GM23248 (cell line): ENCODE results near the gene CDH4. TPM values are rescaled to one million over a fixed set of nuclear protein-coding genes. Genes with fewer than 3 reads are reported as not detected.

ENCODE experiments used
- DNase-seq: peaks from one replicate; pipeline ENCODE4 v3.0.0-alpha.2; 2015
- H2AFZ ChIP-seq: fragments of 200-600 bp; sonication (generic); 2 replicates; pipeline ENCODE4 v1.6.1; 2016; ENCODE audit warnings: antibody characterized with exemption
- H3F3A ChIP-seq: fragments of 200-600 bp; sonication (generic); 2 replicates; pipeline ENCODE4 v1.6.1; 2016; ENCODE audit warnings: mild to moderate bottlenecking, antibody characterized with exemption, mixed run types; ENCODE audit not compliant: insufficient read depth
- H3K27ac ChIP-seq: fragments of 200-600 bp; sonication (generic); 2 replicates; pipeline ENCODE4 v1.5.1; 2016; ENCODE audit warnings: mild to moderate bottlenecking
- H3K27me3 ChIP-seq: fragments of 200-600 bp; sonication (generic); replicated peaks from 2 replicates; pipeline ENCODE4 v1.6.1; 2016; ENCODE audit warnings: mild to moderate bottlenecking; ENCODE audit not compliant: insufficient read depth
- H3K36me3 ChIP-seq: fragments of 200-600 bp; sonication (generic); 2 replicates; pipeline ENCODE4 v1.6.1; 2016; ENCODE audit warnings: low read depth, mild to moderate bottlenecking
- H3K4me1 ChIP-seq: fragments of 200-600 bp; sonication (generic); 2 replicates; pipeline ENCODE4 v1.6.1; 2016; ENCODE audit warnings: mild to moderate bottlenecking; ENCODE audit not compliant: insufficient read depth
- H3K4me2 ChIP-seq: fragments of 200-600 bp; sonication (generic); one replicate; pipeline ENCODE4 v1.6.1; 2016; ENCODE audit warnings: mild to moderate bottlenecking; ENCODE audit not compliant: unreplicated experiment
- H3K4me3 ChIP-seq: fragments of 200-600 bp; sonication (generic); 2 replicates; pipeline ENCODE4 v1.5.1; 2016; ENCODE audit warnings: mild to moderate bottlenecking
- H3K79me2 ChIP-seq: fragments of 200-600 bp; sonication (generic); 2 replicates; pipeline ENCODE4 v1.6.1; 2016; ENCODE audit warnings: mild to moderate bottlenecking; ENCODE audit not compliant: insufficient read depth
- H3K9ac ChIP-seq: fragments of 200-600 bp; sonication (generic); 2 replicates; pipeline ENCODE4 v1.6.1; 2016; ENCODE audit warnings: mild to moderate bottlenecking
- H3K9me2 ChIP-seq: fragments of 200-600 bp; sonication (generic); 2 replicates; pipeline ENCODE4 v1.6.1; 2016; ENCODE audit warnings: mixed run types, mild to moderate bottlenecking, moderate library complexity; ENCODE audit not compliant: insufficient read depth
- H3K9me3 ChIP-seq: fragments of 200-600 bp; sonication (generic); one replicate; pipeline ENCODE4 v1.6.1; 2017; ENCODE audit warnings: low read depth
- H4K20me1 ChIP-seq: fragments of 200-600 bp; sonication (generic); 2 replicates; pipeline ENCODE4 v1.6.0; 2016; ENCODE audit not compliant: insufficient read depth
- EZH2 ChIP-seq: fragments of 200-600 bp; sonication (generic); IDR thresholded peaks from 2 replicates; pipeline ENCODE4 v1.6.1; 2018; ENCODE audit warnings: antibody characterized with exemption, mild to moderate bottlenecking; ENCODE audit not compliant: insufficient read depth, poor library complexity, severe bottlenecking
- EZH2phosphoT487 ChIP-seq: fragments of 200-600 bp; sonication (generic); IDR thresholded peaks from 2 replicates; pipeline ENCODE4 v1.6.1; 2018; ENCODE audit warnings: antibody characterized with exemption, moderate library complexity, mild to moderate bottlenecking, low read depth; ENCODE audit not compliant: insufficient read depth
- WGBS, 2 experiments: methylation state at CpG; one replicate each; pipeline ENCODE4 v1.1.6; 2015 to 2017; ENCODE audit warnings: low lambda C conversion rate in 2 of 2, low coverage in 1 of 2; ENCODE audit errors: missing lambda C conversion rate in 2 of 2; 5-methylcytosine and 5-hydroxymethylcytosine counted together
- in situ Hi-C: fragments of 300-500 bp; cut with MboI; formaldehyde crosslinking; loops from 2 replicates; pipeline ENCODE4 v1.15.0; 2020
- polyA plus RNA-seq: library from polyadenylated mRNA; unstranded; fragments of >200 nt; fragmentation: Nextera tagmentation; extraction: Ambion mirVana; gene quantifications from 2 replicates; pipeline ENCODE4 v1.2.1, GENCODE V29; 2016
- total RNA-seq: library from RNA; depleted of rRNA; stranded (reverse); fragments of >200 nt; shearing (Covaris generic); gene quantifications from 2 replicates; pipeline ENCODE4 v1.2.3, GENCODE V29; 2014

CDH4 gene
- total and polyA plus RNA-seq, 2 experiments from 2014 or later, result 1.1 to 3.9 TPM

DNA sequence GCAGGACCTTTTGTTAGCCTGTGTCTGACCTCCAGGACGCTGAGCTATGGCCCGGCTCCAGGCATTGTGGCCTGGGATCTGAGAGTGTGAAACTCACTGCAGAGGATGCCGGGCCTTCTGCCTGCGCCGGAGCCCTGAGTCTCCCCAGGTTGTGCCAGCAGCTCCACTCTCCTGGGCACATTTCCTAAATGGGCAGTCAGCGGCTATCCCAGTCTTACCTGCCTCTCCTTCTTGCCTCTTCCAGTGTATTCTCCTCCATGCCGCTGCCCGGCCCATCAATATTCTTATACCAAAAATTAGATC is 397.8 kb downstream of the CDH4 start:
- TF ChIP-seq EZH2 (no peak), EZH2phosphoT487 (no peak)
- Histone ChIP-seq H3K4me2 (no peak overlapping the region), H3K27me3 (no peaks in the 10 kb centered on the region), H3K4me1 (no peaks in the 10 kb centered on the region), H3F3A (no peaks in the 10 kb centered on the region), H3K4me3 (no peak overlapping the region), H3K36me3 (no peaks in the 10 kb centered on the region), H3K27ac (no peak overlapping the region), H3K9ac (no peak overlapping the region), H3K9me2 (no peaks in the 10 kb centered on the region), H3K9me3 (no peaks in the 10 kb centered on the region), H4K20me1 (no peaks in the 10 kb centered on the region), H2AFZ (no peak overlapping the region), H3K79me2 (no peaks in the 10 kb centered on the region)
- DNase-seq, result no peak
- in situ Hi-C loops, result no loop called here
- 42 to 51% methylated on average over 7 to 8 of the region's 8 CpGs for WGBS, 2 experiments

DNA sequence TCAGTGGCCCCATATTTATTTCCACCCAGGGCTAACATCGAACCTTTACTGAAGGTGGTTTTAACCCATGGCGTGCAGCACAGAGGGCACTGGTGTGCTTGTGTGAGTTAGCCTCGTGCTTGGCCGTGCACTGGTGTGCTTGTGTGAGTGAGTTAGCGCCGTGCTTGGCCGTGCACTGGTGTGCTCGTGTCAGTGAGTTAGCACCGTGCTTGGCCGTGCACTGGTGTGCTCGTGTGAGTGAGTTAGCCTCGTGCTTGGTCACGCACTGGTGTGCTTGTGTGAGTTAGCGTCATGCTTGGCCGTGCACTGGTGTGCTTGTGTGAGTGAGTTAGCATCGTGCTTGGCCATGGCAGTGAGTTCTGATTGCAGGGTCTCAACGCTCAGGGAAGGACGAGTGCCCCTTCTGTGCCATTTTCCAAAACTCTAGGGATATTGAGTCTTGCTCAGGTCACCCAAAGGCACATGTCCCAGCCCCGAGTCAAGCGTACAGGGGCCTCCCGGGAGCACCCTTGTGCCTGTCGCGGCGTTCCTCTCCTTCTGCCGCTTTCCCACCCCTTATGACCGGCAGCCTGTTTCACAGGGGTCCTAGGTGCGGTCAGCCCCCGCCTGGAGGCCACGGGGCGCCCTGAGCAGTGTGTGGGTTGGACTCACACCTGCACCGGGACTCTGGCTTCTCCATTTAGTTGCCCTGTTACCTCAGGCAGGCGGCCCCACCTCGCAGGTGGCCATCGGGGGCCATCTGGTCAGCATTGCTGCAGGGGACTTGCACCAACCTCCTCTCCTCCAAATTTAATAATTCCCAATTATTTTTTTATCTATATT is 399.1 kb downstream of the CDH4 start:
- no peaks in the 10 kb centered on the region for H3K4me1 ChIP-seq
- H3K4me2 ChIP-seq, result no peak overlapping the region
- no peaks in the 10 kb centered on the region for H3K79me2 ChIP-seq
- H3K27me3 ChIP-seq, result no peaks in the 10 kb centered on the region
- no peaks in the 10 kb centered on the region for H3F3A ChIP-seq
- no peak overlapping the region for H3K4me3 ChIP-seq
- H3K9me2 ChIP-seq, result no peaks in the 10 kb centered on the region
- no peak for DNase-seq
- no peak overlapping the region for H3K9ac ChIP-seq
- 59 to 61% methylated on average over 33 to 34 of the region's 34 CpGs for WGBS, 2 experiments
- no peak overlapping the region for H3K27ac ChIP-seq
- no peaks in the 10 kb centered on the region for H3K9me3 ChIP-seq
- no peaks in the 10 kb centered on the region for H4K20me1 ChIP-seq
- in situ Hi-C loops, result no loop called here
- no peak for TF ChIP-seq EZH2phosphoT487
- no peak for TF ChIP-seq EZH2
- no peak overlapping the region for H2AFZ ChIP-seq
- no peaks in the 10 kb centered on the region for H3K36me3 ChIP-seq

DNA sequence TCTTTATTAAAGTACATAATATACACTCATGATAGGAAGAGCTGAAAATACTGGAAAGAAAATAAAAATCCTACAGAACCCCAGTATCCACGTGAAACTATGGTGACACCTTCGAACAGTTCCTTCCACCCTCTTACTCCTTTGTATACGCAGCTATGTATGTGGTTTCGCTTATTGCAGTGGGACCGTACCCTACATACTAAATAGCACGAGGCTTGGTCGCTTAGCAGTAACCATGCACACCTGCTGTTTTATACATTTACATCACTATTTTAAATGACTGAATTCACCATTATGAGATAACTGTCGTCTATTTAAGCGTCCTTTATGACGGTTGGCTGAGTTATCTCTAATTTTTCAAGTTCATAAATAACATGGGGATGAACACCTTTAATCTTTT is 400.1 kb downstream of the CDH4 start:
- no peak overlapping the region for H3K4me3 ChIP-seq
- H3K9me2 ChIP-seq, result no peaks in the 10 kb centered on the region
- H3K36me3 ChIP-seq, result no peaks in the 10 kb centered on the region
- no peaks in the 10 kb centered on the region for H4K20me1 ChIP-seq
- H2AFZ ChIP-seq, result no peak overlapping the region
- in situ Hi-C loops, result no loop called here
- H3K9me3 ChIP-seq, result no peaks in the 10 kb centered on the region
- no peak overlapping the region for H3K4me2 ChIP-seq
- H3K27me3 ChIP-seq, result no peaks in the 10 kb centered on the region
- H3F3A ChIP-seq, result no peaks in the 10 kb centered on the region
- WGBS, 2 experiments, result 58 to 69% methylated on average over 10 of the region's 10 CpGs
- H3K27ac ChIP-seq, result no peak overlapping the region
- TF ChIP-seq EZH2 (no peak), EZH2phosphoT487 (no peak)
- no peak for DNase-seq
- H3K79me2 ChIP-seq, result no peaks in the 10 kb centered on the region
- no peak overlapping the region for H3K9ac ChIP-seq
- no peaks in the 10 kb centered on the region for H3K4me1 ChIP-seq

DNA sequence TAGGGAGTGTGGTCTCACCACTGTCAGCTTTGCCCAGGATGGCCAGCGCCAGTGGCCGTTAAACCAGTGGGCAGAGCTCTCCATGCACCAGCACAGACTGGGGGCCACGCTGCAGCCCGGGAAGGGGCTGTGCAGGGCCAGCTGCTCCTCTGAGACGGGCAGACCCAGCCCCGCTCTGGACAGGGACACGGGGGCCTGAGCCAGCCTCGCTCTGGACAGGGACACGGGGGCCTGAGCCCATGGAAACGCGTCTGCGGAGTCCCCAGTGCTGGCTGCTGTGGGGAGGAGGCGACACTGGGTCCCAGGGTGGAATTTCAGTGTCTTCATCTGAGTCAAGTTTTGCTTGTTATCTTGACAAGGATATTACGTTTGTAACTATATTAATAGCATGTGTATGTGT is 402.7 kb downstream of the CDH4 start:
- Histone ChIP-seq H3K9me3 (no peaks in the 10 kb centered on the region), H3F3A (no peaks in the 10 kb centered on the region), H3K9me2 (no peaks in the 10 kb centered on the region), H3K36me3 (no peaks in the 10 kb centered on the region), H2AFZ (no peak overlapping the region), H3K4me2 (no peak overlapping the region), H3K27ac (no peak overlapping the region), H4K20me1 (no peaks in the 10 kb centered on the region), H3K9ac (no peak overlapping the region), H3K79me2 (no peaks in the 10 kb centered on the region), H3K4me3 (no peak overlapping the region), H3K27me3 (no peaks in the 10 kb centered on the region), H3K4me1 (no peaks in the 10 kb centered on the region)
- in situ Hi-C loops, result no loop called here
- WGBS, 2 experiments, result 51 to 56% methylated on average over 10 of the region's 14 CpGs
- DNase-seq, result no peak
- TF ChIP-seq EZH2phosphoT487 (no peak), EZH2 (no peak)
